ENCODE results near the gene PRKCZ.

DNA sequence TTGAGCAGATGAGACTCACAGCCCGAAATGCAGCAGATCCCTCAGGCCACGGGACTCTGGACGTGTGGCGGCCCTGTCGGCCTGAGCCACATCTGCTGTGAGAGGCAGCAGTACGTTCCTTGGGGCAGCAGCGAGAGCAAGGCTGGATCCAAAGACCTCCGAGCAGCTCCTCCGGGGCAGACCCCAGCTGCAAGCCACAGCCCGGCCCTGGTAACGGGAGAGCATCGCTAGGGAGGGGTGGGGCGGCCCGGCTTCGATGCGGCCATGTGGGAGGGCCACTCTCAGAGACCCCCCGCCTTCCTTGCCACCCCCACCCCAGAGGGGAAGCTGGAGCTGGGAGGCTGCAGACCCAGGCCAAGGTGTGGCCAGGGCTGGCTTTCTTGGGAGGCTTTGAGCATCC is 17.8 kb downstream of the PRKCZ start:
- TF ChIP-seq SIN3A (IDR thresholded peaks at IDR 0.05; ENCODE audit: borderline replicate concordance, insufficient read depth, low read length) (no peak), POLR2AphosphoS5 (IDR thresholded peaks at IDR 0.05; ENCODE audit: low read depth, low read length) (no peak), TAF1 (IDR thresholded peaks at IDR 0.05; ENCODE audit: borderline replicate concordance, insufficient read depth, low read length) (no peak), FOXP2 (optimal IDR thresholded peaks at IDR 0.05; ENCODE audit: borderline replicate concordance, extremely low read depth, extremely low read length, insufficient read depth) (no peak)
- TF ChIP-seq, protein P1, sequence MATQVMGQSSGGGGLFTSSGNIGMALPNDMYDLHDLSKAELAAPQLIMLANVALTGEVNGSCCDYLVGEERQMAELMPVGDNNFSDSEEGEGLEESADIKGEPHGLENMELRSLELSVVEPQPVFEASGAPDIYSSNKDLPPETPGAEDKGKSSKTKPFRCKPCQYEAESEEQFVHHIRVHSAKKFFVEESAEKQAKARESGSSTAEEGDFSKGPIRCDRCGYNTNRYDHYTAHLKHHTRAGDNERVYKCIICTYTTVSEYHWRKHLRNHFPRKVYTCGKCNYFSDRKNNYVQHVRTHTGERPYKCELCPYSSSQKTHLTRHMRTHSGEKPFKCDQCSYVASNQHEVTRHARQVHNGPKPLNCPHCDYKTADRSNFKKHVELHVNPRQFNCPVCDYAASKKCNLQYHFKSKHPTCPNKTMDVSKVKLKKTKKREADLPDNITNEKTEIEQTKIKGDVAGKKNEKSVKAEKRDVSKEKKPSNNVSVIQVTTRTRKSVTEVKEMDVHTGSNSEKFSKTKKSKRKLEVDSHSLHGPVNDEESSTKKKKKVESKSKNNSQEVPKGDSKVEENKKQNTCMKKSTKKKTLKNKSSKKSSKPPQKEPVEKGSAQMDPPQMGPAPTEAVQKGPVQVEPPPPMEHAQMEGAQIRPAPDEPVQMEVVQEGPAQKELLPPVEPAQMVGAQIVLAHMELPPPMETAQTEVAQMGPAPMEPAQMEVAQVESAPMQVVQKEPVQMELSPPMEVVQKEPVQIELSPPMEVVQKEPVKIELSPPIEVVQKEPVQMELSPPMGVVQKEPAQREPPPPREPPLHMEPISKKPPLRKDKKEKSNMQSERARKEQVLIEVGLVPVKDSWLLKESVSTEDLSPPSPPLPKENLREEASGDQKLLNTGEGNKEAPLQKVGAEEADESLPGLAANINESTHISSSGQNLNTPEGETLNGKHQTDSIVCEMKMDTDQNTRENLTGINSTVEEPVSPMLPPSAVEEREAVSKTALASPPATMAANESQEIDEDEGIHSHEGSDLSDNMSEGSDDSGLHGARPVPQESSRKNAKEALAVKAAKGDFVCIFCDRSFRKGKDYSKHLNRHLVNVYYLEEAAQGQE (IDR thresholded peaks at IDR 0.05; ENCODE audit: insufficient read depth in 1 of 2, low read depth in 2 of 2, low read length in 2 of 2) = no peak

All from PFSK-1 (cell line).